ENCODE measurements around the gene IQGAP2.
"Not testable (repeated sequence)": the region's sequence is repeated elsewhere in the genome, so short reads cannot be mapped to it uniquely, and the experiment has no call there.

Gene IQGAP2

DNA sequence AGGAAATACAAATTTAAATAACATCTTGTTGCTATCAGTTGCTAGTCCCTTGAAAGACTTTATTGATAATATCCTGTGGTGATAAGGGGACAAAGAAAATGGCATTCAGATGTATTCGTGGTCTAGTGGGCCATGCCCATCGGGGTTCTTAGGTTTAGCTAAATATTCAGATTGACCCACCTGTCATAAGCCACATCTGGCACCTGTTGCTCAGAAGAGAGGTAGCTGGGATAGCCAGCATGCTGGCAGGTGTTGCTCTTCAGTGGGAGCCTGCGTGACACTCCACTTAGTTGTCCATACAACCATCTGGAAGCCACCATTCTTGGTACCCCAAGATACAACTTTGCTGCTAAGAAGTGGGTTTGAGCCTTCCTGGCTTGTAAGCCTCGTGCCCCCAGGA, 183.4 kb downstream of the IQGAP2 start:
- no peak for DNase-seq

DNA sequence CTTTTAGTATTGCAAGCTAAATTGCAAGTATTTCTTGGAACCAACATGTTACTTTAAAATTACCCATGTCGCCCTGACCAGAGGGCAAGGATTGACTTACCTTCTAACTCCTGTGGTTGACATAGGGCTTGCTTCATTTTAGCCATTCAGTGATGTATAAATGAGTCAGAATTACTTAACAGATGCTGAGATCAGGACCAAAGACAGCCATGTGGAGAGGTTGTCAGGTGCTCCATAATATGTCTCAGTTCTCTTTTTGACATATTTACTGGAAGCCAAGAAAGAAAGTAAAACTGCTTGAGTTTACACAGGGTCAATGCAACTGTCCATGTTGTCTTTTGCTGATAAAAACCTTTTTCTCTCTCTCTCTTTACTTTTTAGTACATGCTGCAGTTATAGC, 186.9 kb downstream of the IQGAP2 start:
- DNase-seq = no peak

DNA sequence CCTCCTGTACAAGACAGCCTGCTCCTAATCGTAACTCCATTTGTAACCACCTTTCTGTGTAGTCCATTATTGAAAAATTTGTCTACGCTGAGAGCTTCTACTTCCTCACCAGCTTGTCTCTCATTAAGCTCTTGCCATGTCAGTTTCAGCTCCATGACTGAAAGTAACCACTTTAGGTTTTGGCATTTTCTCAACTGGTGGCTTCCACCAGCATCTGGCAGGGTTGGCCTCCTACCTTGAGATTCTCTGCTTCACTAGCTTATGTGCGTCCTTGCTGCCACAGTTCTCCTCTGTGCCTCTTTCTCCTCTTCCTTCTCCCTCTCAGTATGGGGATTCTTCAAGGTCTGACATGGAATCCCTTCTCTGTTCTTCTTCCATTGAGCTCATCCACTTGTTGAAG, 188.3 kb downstream of the IQGAP2 start:
- no peak for DNase-seq

DNA sequence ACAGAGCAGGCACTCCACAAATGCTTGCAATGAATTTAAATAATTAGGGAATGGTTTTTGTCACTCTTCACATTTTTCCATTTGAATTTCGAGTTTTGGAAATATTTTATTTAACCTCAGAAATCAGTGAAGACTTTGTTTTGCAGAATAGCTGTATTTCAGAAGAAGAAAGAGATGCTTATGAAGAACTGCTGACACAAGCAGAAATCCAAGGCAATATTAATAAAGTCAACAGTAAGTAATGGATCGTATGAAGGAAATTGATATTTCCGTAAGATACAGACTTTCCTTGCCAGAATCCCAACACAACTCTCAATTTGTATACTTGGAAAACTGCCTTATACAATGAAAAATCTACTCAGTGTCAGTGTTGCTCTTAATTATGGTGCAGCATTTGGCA, 189.6 kb downstream of the IQGAP2 start:
- DNase-seq = no peak

DNA sequence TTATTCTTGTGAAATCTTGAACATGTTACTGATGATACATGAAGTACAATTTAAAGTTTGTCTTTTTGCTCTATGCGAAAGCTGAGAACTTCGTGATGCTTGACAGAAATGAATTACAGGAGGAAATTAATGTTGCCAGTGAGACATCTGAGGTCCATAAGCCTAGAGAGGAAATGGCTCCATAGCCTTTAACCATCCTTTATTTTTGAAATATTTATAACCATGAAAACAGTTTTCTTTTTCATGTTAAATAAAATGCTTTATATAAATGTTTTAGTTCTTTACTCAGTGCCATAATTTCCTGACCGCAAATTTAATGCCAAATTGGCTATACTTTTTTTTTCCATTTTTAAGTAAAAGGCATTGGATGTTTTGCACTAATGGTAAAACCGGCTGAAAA, 191.0 kb downstream of the IQGAP2 start:
- no peak for DNase-seq

DNA sequence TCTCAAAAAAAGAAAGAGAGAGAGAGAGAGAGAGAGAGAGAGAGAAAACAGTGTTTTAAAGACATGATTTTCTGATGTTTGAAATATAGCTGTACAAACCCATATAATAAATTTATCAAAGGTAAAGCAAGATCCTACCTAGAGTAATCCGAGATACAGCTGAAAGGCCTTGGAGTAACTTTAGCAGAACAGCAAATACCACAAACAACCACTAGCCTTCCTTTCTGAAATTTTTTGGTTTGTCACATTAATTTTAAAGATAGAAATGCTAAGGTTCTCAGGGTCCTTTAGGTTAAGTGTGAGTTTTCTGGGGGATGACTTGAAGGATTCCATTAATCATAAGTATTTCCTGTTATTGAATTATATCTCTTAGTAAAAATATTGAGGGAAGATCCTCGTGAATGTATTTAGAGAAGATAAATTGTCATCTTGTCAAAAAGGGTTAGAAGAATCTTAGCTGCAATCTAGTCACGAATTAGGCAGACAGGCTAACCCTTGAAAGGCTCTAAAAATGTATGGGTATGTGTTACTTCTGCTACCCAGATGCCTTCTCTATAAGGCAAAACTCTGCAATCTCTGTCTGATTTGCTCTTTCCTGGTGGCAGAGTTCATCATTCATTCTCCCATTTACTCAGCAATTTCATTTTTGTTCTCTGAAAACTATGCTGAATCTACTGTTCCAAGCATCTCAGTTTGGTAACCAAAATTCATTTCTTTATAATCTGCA, 192.8 kb downstream of the IQGAP2 start:
- DNase-seq = no peak

DNA sequence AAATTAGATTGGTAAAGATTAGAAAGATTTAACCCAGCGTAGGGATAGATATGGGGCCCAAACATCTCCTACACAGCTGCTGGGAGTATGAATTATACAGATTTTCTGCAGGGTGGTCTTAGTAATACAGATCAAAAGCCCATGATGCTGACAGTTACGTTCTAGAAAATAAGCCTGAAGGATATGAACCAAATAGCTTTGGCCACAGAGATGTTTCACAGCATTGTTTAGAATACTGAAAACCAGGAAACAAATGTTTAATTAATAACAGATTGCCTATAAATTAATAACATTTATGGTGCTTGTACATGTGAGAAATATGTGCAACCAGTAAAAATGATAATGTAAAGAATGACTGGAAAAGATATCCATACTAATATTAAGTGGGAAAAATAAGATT, 195.4 kb downstream of the IQGAP2 start:
- no peak for DNase-seq

DNA sequence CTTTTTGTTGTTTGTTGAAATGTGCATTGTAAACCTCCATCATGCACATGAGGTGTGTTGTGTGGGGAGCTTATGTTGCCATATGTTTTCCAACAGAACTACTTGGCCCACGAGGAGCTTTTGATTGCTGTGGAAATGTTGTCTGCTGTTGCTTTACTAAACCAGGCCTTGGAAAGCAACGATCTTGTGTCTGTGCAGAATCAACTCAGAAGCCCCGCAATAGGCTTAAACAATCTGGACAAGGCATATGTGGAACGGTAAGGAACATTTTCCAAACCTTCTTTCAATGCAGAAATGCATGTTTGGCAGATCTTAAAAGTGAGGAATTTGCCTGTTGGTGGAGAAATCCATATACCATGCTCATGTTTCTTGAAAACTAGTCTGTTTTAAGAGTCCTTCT, 197.6 kb downstream of the IQGAP2 start:
- no peak for DNase-seq

DNA sequence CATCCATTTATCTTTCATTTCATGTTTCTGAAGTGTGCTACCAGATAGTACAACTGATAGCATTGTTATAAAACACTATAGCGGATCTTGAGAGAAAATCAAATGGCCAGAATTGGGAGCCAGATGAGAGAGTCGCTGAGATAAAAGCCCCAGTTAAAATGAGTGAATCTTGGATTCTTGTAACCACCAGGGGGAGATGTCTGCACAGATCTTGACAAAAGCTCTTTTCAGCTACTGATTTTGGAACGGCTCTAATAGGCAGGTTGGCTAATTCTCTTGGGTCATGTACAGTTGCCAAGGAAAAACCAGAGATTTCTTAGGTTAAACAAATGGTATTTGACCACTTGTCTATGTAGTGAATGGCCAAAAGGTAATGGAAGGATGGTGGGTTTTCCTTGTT, 198.4 kb downstream of the IQGAP2 start:
- peak; percentile 2 for DNase-seq

DNA sequence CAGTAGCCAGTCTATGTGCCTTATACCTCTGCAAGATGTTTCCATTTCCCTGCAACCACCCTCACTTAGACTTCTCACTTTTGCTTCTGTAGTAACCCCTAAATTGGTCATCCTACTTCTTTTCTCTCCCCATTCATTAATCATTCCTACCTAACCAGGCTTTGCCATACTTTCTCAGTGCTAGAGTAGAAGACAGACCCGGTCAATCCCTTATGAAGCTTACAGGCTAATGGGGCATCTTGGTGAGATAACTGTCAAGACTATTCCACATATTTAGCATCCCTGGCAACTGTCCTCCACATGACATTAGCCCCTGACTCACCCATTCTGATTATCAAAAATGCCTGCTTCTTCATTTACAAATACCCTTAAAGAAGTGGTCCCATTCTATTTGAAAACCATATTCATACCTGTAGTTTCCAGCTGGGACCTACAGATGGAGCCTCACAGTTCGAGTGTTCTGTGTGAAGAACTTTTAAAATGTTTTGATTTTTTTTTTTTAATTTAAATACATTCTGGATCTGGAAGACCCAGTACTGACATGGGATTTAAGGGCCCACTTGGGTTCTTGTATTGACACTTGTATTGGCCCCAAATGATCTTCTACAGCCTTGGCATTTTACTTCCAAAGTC, 199.1 kb downstream of the IQGAP2 start:
- no peak for DNase-seq

DNA sequence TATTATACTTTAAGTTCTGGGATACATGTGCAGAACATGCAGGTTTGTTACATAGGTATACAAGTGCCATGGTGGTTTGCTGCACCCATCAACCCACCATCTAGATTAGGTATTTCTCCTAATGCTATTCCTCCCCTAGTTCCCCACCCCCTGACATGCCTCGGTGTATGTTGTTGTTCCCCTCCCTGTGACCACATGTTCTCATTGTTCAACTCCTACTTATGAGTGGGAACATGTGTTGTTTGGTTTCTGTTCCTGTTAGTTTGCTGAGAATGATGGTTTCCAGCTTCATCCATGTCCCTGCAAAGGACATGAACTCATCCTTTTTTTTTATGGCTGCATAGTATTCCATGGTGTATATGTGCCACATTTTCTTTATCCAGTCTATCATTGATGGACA, 200.9 kb downstream of the IQGAP2 start:
- DNase-seq = not testable (repeated sequence)

DNA sequence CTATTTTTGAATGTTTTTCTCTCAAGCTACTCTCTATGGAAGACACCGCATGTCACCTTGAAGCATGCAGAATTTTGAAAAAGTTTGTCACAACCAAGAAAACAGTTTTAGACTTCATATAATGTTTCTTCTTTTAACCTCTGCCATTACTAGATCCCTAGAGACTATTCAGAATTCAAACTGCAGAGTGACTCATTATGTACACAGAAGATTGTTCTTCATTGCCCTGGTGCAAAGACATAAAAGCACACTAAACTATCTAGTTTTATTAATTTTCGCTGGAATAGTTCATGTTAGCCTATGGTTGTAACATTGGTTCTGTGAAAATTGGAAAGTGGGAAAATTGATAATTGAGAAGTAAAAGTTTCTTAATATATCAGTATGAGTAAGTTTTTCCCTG, 201.8 kb downstream of the IQGAP2 start:
- no peak for DNase-seq

DNA sequence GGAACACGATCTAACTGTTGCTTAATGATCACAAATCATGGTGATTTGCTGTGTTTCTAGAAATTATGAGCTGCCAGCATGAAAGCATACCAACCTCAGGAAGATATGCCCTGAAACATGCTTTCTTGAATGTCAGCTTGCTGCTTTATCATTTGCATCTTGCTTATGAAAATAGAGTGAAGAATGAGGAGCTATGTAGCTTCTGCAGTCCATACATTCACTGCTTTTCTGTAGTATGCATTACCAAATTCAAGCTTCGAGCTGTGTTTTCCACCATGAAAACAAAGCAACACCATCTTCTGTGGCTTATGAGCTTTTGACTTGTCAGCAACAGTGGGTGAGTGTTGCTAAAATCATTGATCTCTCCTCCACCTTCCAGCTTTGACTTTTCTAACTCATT, 203.6 kb downstream of the IQGAP2 start:
- DNase-seq = no peak

DNA sequence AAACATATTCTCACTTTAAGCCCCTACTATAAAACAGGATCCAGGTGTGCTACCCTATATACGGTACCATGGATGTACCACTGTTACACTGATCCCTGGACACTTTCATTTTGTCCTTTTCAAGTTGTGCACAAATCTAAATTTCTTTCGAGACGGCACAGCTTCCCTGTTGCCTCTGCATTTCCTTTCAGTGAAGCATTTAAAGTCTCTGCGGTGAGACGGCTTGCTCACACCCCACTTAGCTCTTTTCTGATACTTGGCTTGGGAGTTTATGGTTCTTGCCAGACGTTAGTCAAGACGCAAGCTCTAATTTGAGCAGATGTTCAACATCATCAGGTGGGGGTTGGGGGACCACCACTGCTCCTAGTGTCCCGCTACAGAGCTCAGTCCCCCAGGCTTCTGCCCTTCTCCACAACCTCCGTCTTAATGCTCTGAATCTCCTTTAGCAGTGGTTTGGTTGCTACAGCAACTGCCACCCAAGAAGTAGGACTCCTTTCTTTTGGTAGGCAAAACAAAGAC, 204.3 kb downstream of the IQGAP2 start:
- DNase-seq = no peak

DNA sequence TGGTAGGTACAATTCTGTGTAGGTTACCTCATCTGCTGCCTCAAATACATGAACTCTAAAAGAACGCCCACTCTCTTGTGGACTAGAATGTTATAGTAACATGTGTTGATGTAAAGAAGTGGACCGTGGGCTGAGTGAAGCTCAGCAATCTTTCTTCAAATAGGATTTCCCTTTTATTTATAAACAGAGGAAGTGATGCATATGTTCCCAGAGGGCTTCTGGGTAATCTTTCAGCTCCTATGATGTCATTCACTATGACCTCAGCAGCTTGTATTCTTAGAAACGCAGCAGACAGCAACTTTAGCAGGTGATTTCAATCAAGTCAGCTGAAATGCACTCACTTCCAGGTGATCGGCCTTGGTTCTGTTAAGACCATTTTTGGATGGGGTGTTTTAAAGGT, 205.7 kb downstream of the IQGAP2 start:
- no peak for DNase-seq

DNA sequence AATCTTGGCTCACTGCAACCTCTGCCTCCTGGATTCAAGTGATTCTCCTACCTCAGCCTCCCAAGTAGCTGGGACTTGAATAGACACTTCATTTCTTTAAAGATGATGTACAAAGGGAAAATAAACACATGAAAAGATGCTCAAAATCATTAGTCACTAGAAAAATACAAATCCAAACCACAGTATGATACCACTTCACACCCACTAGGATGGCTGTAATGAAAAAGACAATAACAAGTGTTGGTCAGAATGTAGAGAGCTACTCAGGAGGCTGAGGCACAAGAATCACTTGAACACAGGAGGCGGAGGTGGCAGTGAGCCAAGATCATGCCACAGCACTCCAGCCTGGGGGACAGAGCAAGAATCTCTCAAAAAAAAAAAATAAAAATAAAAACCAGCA, 207.1 kb downstream of the IQGAP2 start:
- DNase-seq = no peak

DNA sequence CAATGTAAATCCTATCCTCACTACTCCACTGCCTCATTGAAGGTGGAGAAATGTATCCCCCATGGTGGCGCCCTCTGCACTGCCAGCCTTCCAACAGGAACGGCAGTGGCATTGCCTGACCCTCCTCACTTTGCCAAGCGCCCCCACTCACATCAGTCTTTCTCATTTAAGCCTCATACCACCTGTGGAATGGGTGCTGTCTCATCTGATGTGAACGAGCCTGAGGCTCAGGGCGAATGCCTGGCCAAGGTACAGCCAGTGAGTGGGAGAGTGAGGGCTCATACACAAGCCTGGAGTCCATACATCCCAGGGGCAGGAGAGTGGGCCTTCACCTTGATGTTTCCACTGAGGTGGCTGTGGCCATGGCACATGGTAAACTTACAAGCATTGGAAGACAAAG, 209.9 kb downstream of the IQGAP2 start:
- DNase-seq = no peak

DNA sequence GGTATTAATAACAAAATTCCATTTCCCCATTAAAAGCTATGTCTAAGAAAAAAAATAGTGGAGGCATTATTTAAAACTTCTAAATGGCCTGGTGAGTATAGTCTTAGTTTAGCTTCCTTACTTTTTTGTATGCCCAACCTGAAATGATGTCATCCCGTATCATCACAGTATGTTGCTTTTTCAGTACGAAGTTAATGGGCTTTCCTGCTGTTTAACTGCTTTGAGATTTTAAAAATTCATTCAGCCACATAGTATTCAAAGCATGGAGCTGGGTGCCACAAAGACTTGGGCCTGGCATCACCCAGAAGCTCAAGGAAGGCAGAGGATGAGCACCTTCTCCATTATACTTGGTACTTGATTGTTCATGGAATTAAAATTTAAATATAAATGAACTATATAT, 212.7 kb downstream of the IQGAP2 start:
- DNase-seq = no peak

DNA sequence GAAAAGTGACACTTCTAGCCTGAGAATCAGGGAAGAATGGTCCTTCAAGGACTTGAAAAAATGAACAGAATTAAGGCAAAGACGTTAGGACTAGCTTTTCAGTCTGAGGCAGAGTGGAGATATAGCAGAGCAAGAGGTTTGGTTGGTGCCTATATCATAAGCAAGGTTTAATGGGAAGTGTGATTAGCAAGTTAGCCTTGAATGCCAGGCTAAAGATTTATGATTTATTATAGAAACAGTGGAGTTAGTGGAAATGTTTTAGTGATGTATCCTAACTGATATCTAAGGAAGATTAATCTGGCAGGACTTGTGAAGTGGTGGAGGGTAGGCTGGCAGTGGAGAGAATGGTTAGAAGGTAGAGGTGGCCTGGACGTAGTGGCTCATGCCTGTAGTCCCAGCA, 213.1 kb downstream of the IQGAP2 start:
- no peak for DNase-seq

DNA sequence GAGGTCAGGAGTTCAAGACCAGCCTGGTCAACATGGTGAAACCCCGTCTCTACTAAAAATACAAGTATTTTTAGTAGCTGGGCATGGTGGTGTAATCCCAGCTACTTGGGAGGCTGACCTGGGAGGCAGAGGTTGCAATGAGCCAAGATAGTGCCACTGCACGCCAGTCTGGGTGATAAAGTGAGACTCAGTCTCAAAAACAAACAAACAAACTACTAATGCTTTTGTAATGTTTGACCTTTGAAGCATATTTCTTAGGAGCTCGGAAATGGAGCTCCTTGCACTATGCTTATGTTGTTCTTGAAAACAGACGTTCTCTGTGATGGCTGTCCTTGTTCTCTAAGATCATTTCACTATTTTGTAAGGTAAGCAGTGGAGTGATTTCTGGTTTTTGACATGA, 214.1 kb downstream of the IQGAP2 start:
- DNase-seq = no peak

DNA sequence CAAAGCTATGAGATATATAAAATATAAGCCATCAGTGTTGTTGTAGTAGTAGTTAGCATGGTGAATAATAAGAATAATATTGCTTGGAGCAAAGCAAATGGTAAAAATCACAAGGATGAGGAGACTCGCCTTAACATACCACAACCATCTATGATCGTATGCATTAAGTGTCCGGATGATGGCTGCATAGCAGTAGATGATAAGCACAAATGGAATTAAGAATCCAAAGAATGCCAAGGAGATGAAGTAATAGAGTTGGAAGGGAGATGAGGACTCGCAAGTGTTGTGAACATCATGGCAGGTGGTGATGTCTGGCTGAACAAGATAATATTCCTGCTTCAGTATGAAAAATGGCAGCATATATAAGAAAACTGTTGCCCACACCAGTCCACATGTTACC, 214.6 kb downstream of the IQGAP2 start:
- DNase-seq = no peak

DNA sequence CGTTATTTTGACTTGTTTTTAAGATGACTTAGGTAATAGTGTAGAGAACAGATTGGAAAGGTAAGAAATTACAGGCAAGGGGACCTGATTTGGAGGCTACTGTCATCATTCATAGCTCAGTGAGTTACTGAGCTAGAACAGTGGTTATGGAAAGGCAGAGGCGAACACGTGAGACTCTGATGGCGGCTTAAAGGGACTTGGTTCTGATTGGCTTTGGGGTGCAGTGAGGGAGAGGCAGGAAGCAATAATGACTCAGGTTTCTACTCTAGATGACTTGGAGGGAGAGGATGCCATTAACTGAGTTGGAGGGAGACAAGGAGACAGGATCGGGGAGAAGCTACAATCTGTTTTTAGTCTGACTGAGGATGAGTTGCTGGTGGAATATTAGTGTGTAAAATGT, 217.1 kb downstream of the IQGAP2 start:
- DNase-seq = no peak

DNA sequence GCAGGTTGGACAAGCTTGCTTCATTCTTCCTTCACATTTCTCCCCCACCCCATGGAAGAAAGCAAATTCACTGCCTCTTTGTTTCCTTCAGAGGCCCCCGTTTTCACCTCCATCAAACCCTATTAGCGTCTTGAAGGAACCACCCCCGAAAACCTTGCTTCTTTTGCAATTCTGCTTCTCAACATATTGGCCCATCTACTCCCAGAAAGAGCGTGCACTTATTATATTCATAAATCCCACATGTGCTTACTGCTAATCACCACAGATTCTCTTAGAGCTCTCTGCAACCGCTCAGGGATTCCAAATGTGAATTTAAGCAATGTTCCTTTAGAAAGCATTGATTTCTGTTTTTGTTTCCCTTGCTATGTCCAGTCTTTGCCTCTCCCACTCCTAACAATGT, 219.0 kb downstream of the IQGAP2 start:
- DNase-seq = no peak

DNA sequence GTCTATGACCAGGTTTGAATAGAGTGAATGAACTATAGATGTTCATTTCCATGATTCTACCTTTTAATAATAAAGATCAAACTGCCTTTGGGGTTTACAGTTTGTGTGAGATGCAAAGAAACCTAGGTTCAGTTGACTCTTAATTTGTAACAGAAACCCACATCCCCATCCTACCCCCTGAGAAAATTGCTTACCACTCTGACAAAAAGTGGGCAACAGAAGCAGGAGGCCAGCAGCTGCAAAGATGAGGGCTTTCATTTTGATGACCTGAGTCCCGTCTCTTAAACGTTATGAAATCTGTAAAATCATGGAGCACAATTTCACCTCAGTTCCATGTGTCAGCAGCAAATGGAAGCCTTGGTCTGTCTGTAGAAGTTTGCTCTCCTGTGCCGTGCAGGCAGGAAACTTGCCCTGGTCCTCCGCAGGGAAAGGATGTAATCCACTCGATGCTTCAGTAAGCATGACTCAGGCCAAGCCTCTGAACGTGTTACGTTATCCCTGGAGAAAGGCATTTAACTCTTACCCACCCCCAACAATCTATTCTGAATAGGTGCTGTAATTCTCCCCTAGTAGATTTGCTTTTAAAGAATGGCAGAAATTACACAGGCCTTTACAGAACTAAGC, 220.0 kb downstream of the IQGAP2 start, which contains the start of gene F2RL2:
Gene F2RL2 (minus strand): TSS at position 431 of the 624 bp plus-strand sequence. CDS start 173 bp downstream, at position 258.
- no peak for DNase-seq
